Stimulated activated memory B cell treated with anti-CD40 and anti-IgM and Interleukin-4, amounts not matched to agents 10 μg/mL and 1 μg/mL and 100 μg/mL, for 72 hours (primary cell): ENCODE results near the gene PRDM5.
"Not testable (repeated sequence)": the region's sequence is repeated elsewhere in the genome, so short reads cannot be mapped to it uniquely, and the experiment has no call there.

Source experiments
- ATAC-seq: fragments of 150-1000 bp; cut with Tn5 transposase; 2 replicates; pipeline ENCODE4 v1.10.0; 2021
- H3K27ac Mint-ChIP-seq: one replicate; pipeline ENCODE4 v1.8.0; 2022; ENCODE audit warnings: mild to moderate bottlenecking, mixed read lengths
- H3K27me3 Mint-ChIP-seq: one replicate; pipeline ENCODE4 v1.8.0; 2022; ENCODE audit warnings: mixed read lengths
- H3K36me3 Mint-ChIP-seq: one replicate; pipeline ENCODE4 v1.8.0; 2022; ENCODE audit warnings: mixed read lengths
- H3K4me1 Mint-ChIP-seq: one replicate; pipeline ENCODE4 v1.8.0; 2022; ENCODE audit warnings: mixed read lengths
- H3K4me3 Mint-ChIP-seq: one replicate; pipeline ENCODE4 v1.8.0; 2022; ENCODE audit warnings: mild to moderate bottlenecking, moderate library complexity, mixed read lengths
- H3K9me3 Mint-ChIP-seq: one replicate; pipeline ENCODE4 v1.8.0; 2022; ENCODE audit warnings: mixed read lengths

PRDM5 gene

GRCh38 chr4:120671538-120671937 is 251.0 kb downstream of the PRDM5 start:
- no peaks in the 10 kb centered on the region for H3K9me3 Mint-ChIP-seq
- H3K27ac Mint-ChIP-seq: no peak overlapping the region
- H3K4me3 Mint-ChIP-seq: no peak overlapping the region
- ATAC-seq: no peak
- no peaks in the 10 kb centered on the region for H3K27me3 Mint-ChIP-seq
- H3K36me3 Mint-ChIP-seq: no peaks in the 10 kb centered on the region
- no peaks in the 10 kb centered on the region for H3K4me1 Mint-ChIP-seq

DNA sequence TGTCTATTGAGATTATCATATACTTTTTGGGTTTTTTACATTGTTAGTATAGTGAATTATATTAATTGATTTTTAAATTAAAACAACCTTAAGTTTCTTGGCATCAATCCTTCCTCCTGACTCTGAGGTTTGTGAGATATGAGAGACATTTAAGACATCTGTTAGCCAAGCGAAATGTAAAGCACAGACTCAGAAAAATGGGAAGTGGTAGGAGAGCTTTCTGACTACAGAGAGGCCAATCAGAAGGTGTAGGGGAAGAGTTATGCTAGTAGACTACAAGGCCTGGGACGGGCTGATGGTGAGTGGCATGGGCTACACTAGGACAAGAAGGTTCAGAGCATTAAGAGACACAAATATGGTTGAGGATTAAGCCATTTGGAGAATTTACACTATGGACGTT is 255.4 kb downstream of the PRDM5 start:
- Mint-ChIP-seq H3K27me3 (no peaks in the 10 kb centered on the region), H3K27ac (no peak overlapping the region), H3K4me3 (no peak overlapping the region), H3K36me3 (no peaks in the 10 kb centered on the region), H3K9me3 (no peaks in the 10 kb centered on the region), H3K4me1 (no peaks in the 10 kb centered on the region)
- ATAC-seq: no peak

GRCh38 chr4:120664851-120665250 is 257.7 kb downstream of the PRDM5 start:
- Mint-ChIP-seq H3K27ac (no peak overlapping the region), H3K4me1 (no peaks in the 10 kb centered on the region), H3K9me3 (no peaks in the 10 kb centered on the region), H3K27me3 (no peaks in the 10 kb centered on the region), H3K36me3 (no peaks in the 10 kb centered on the region), H3K4me3 (no peak overlapping the region)
- ATAC-seq: no peak

DNA sequence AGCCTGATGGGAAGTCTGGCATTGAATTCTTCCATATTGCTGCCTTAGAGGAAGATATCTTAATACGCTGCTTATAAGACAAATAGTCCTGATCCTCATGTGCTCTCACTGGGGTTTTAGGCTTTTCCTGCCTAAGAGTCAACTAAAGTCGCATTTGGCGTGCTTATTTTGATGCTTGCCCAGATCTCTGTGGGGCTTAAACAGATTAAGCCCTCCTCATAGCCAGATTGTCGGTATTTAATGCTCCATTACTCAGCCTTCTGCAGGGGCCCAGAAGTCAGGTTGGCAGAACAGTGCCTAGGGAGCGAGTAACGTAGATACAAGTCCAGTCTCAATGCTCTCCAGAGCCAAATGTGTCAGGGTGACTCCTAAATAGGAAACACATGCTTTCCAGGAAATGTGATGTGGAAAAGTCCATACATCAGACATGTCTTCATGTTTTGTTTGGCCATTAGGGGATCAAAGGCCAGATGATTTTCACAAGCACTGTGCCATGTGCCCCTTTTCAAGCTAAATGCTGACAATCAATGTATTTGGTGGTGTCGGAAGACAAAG is 262.8 kb downstream of the PRDM5 start:
- H3K9me3 Mint-ChIP-seq: no peaks in the 10 kb centered on the region
- no peaks in the 10 kb centered on the region for H3K4me1 Mint-ChIP-seq
- no peaks in the 10 kb centered on the region for H3K27me3 Mint-ChIP-seq
- H3K4me3 Mint-ChIP-seq: no peak overlapping the region
- no peaks in the 10 kb centered on the region for H3K36me3 Mint-ChIP-seq
- no peak for ATAC-seq
- H3K27ac Mint-ChIP-seq: no peak overlapping the region

- no peaks in the 10 kb centered on the region for H3K27me3 Mint-ChIP-seq
- H3K9me3 Mint-ChIP-seq: no peaks in the 10 kb centered on the region
- ATAC-seq: no peak
- H3K27ac Mint-ChIP-seq: no peak overlapping the region
- no peak overlapping the region for H3K4me3 Mint-ChIP-seq
- no peaks in the 10 kb centered on the region for H3K36me3 Mint-ChIP-seq
- no peaks in the 10 kb centered on the region for H3K4me1 Mint-ChIP-seq
Observed at GRCh38 chr4:120658772-120659171, 263.8 kb downstream of the PRDM5 start.

GRCh38 chr4:120653804-120654573 is 268.5 kb downstream of the PRDM5 start:
- Mint-ChIP-seq H3K27me3 (no peaks in the 10 kb centered on the region), H3K4me3 (no peak overlapping the region), H3K36me3 (no peaks in the 10 kb centered on the region), H3K4me1 (no peaks in the 10 kb centered on the region), H3K9me3 (no peaks in the 10 kb centered on the region), H3K27ac (no peak overlapping the region)
- ATAC-seq: no peak

DNA sequence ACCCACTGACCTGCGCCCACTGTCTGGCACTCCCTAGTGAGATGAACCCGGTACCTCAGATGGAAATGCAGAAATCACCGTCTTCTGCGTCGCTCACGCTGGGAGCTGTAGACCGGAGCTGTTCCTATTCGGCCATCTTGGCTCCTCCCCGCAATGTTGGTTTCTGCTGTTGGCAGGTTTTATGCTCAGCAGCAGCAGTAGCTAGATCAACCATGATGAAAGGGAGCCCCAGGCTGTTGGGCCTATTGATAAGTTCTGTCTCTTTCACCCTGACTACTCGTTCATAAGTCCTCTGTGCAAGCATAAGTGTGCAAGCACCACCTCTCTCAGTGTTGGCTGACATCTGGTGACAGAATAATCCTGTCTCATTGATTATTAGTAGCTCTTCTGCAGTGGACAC is 274.2 kb downstream of the PRDM5 start:
- not testable (repeated sequence) for H3K27ac Mint-ChIP-seq, H3K36me3 Mint-ChIP-seq, H3K9me3 Mint-ChIP-seq, H3K27me3 Mint-ChIP-seq, H3K4me1 Mint-ChIP-seq, ATAC-seq, H3K4me3 Mint-ChIP-seq
